MCF 10A (cell line): ENCODE data around the gene DUSP8. TPM values are rescaled to one million over a fixed set of nuclear protein-coding genes. Genes with fewer than 3 reads are reported as not detected.

ENCODE experiments used
- BruUV-seq: library from RNA; stranded (reverse); fragments of 400-500 nt; replicated peaks from 2 replicates; lab custom pipeline; 2021; lab: Mats Ljungman, UMichigan
- CTCF ChIA-PET: fragments of 300-600 bp; sonication (Branson Sonifier 250); formaldehyde crosslinking; extraction: SDS; loops from one replicate; lab custom pipeline; 2021; ENCODE audit warnings: antibody characterized with exemption, inconsistent platforms; lab: Yijun Ruan, JAX
- POLR2A ChIA-PET: fragments of 300-600, 350-650 bp; sonication (Branson Sonifier 250); formaldehyde crosslinking; extraction: SDS; loops from one replicate; lab custom pipeline; 2020; ENCODE audit warnings: antibody characterized with exemption, inconsistent platforms; lab: Yijun Ruan, JAX
- DNase-seq: peaks from one replicate; pipeline ENCODE4 v3.0.0-alpha.2; 2018; ENCODE audit not compliant: unreplicated experiment
- H3K27ac Mint-ChIP-seq: one replicate; pipeline ENCODE4 v1.8.0; 2022; ENCODE audit warnings: mild to moderate bottlenecking, low read depth, mixed read lengths; ENCODE audit not compliant: unreplicated experiment
- H3K27me3 Mint-ChIP-seq: one replicate; pipeline ENCODE4 v1.8.0; 2022; ENCODE audit warnings: mixed read lengths; ENCODE audit not compliant: insufficient read depth, unreplicated experiment
- H3K36me3 Mint-ChIP-seq: one replicate; pipeline ENCODE4 v1.8.0; 2022; ENCODE audit warnings: mild to moderate bottlenecking, moderate library complexity, mixed read lengths; ENCODE audit not compliant: insufficient read depth, unreplicated experiment
- H3K4me1 Mint-ChIP-seq: one replicate; pipeline ENCODE4 v1.8.0; 2022; ENCODE audit warnings: mixed read lengths; ENCODE audit not compliant: insufficient read depth, unreplicated experiment
- H3K4me3 Mint-ChIP-seq: one replicate; pipeline ENCODE4 v1.8.0; 2022; ENCODE audit warnings: mild to moderate bottlenecking, moderate library complexity, mixed read lengths; ENCODE audit not compliant: unreplicated experiment
- H3K9me3 Mint-ChIP-seq: one replicate; pipeline ENCODE4 v1.8.0; 2022; ENCODE audit warnings: mixed read lengths; ENCODE audit not compliant: unreplicated experiment
- intact Hi-C: fragments of 100-400 bp; cut with micrococcal nuclease; formaldehyde crosslinking; loops from 2 replicates; pipeline ENCODE4 v1.14.1; 2022
- total RNA-seq: library from RNA; stranded (reverse); gene quantifications from 2 replicates; pipeline ENCODE4 v1.2.3, GENCODE V29; 2022
- TF ChIP-seq, protein P1 (sequence below): fragments of 200-600 bp; IDR thresholded peaks from one replicate; pipeline ENCODE4 v1.8.0; 2022; ENCODE audit warnings: antibody characterized with exemption, mild to moderate bottlenecking; ENCODE audit not compliant: unreplicated experiment

The DUSP8 gene
- total RNA-seq, 1 experiment from 2014 or later, result 17.6 TPM

DNA sequence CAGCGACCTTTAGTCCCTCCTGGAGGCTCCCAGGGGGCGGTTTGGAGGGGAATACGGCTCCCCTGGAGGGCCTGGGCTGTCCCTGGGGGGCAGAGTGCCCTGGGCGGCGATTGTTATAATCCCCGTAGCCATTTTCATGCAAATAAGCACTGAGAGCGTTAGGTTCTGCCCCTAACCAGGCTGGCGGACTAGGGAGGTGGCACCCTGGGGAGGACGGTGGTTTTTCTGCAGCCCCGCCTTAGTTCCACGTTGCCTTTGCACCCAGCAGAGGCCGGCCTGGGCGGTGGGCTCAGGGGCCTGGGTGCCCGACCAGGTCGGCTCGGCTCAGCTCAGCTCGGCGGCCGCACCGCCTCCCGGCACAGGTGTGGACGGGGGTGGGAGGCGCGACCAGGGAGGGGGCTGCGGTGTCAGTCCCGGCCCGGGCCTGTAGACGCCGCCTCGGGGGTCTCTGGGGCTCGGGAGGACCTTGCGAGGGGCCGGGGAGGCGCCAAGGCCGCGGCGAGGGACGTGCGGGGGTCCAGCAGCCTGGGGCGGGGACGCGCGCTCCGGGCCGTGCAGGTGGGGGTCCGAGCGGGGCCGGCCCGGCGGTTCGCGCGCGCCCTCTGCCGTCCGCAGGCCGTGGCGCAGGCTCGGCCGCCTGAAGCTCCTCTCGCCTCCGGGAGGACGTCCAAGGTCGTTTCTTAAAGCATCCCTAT, 2.3 kb upstream of the DUSP8 start:
- H3K36me3 Mint-ChIP-seq, result peaks cover 8% of the 10 kb centered on the region
- POLR2A ChIA-PET, result interaction anchor here (0.5 to 2.6 kb wide), 8 partner anchors 14 to 264 kb away, joined by 3 to 16 read pairs (median 4); no protein-coding TSS in a partner anchor
- peaks cover 9% of the 10 kb centered on the region for H3K4me1 Mint-ChIP-seq
- CTCF ChIA-PET, result interaction anchor here (0.6 to 2.9 kb wide), 30 partner anchors 10 to 1230 kb away, joined by 3 to 94 read pairs (median 4); partner anchors contain the start of genes KRTAP5-1, KRTAP5-2 and TOLLIP
- peak; percentile 27 for DNase-seq
- TF ChIP-seq, protein P1, sequence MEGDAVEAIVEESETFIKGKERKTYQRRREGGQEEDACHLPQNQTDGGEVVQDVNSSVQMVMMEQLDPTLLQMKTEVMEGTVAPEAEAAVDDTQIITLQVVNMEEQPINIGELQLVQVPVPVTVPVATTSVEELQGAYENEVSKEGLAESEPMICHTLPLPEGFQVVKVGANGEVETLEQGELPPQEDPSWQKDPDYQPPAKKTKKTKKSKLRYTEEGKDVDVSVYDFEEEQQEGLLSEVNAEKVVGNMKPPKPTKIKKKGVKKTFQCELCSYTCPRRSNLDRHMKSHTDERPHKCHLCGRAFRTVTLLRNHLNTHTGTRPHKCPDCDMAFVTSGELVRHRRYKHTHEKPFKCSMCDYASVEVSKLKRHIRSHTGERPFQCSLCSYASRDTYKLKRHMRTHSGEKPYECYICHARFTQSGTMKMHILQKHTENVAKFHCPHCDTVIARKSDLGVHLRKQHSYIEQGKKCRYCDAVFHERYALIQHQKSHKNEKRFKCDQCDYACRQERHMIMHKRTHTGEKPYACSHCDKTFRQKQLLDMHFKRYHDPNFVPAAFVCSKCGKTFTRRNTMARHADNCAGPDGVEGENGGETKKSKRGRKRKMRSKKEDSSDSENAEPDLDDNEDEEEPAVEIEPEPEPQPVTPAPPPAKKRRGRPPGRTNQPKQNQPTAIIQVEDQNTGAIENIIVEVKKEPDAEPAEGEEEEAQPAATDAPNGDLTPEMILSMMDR, result peak; percentile 90
- no peak overlapping the region for H3K27ac Mint-ChIP-seq
- H3K27me3 Mint-ChIP-seq, result no peaks in the 10 kb centered on the region
- BruUV-seq, result no TSS peak
- peaks cover 15% of the 10 kb centered on the region for H3K9me3 Mint-ChIP-seq
- H3K4me3 Mint-ChIP-seq, result peak overlapping the region; percentile 42
- intact Hi-C loops, result loop anchor here (1.0 kb wide), 2 partner anchors 15 to 28 kb away; no protein-coding TSS in a partner anchor

DNA sequence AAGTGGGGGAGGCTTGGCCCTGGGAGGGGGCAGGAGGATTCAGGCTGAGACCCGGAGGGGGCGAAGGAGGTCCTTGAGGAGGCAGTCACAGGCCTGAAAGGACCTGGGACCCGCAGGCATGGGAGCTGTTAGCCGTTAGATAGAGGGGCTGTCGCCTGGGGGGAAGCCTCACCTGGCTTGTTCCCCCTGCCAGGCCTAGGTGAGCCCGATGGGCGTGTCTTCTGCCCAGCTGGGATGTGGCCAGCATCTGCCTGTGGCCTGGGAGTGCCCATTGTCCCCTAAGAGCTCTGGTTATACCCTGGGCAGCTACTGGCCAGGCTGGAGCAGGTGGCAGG, 1.8 kb upstream of the DUSP8 start:
- Mint-ChIP-seq H3K36me3 (peaks cover 11% of the 10 kb centered on the region), H3K9me3 (peaks cover 10% of the 10 kb centered on the region), H3K27me3 (no peaks in the 10 kb centered on the region), H3K27ac (no peak overlapping the region), H3K4me3 (peak overlapping the region; percentile 42), H3K4me1 (peaks cover 13% of the 10 kb centered on the region)
- POLR2A ChIA-PET, result interaction anchor here (0.5 to 2.6 kb wide), 5 partner anchors 15 to 56 kb away, joined by 3 to 16 read pairs (median 3); no protein-coding TSS in a partner anchor
- CTCF ChIA-PET, result interaction anchor here (0.5 to 2.9 kb wide), 15 partner anchors 8 to 1125 kb away, joined by 3 to 94 read pairs (median 8); no protein-coding TSS in a partner anchor
- intact Hi-C loops, result loop anchor here (1.0 kb wide), 2 partner anchors 15 to 28 kb away; no protein-coding TSS in a partner anchor
- BruUV-seq, result no TSS peak
- DNase-seq, result no peak
- TF ChIP-seq, protein P1, result no peak

DNA sequence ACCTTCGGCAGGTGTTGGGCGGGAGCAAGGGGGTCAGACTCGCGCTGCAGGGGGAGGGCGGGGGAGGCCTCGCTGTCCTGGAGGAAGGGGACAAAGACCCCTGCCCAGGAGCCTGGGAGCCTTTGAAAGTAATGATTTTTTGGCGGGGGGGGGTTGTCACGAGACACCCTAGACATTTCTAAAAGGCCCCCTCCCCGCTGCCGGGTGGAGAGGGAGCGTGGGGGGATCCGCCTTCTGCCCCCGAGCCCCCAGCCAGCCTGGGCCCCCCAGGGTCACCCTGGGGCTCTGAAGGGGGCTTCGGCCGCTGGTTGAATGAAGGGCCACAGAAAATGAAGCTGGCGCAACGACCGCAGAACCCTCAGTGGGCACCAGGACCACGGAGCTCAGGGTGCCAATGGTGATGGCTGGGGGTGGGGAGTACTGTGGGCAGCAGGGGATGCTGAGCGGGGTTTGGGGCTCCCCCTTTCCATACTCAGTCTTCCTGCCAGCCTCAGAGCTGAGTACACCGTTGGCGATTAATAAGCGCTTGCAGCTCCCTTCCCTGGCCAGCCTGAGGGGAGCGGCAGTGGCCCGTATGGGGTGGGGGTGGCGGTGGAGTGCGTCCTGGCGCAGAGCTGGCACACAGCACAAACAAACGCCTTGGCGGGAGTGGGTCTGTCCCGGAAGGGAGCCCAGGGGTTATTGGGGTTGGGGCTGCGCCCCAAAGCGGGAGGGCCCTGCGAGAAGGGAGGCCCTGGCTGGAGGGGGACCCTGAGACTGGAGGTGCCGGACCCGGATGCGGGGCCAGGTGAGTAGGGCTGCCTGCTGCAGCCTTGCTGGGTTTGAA, 1.2 kb upstream of the DUSP8 start:
- no peak overlapping the region for H3K27ac Mint-ChIP-seq
- ChIA-PET CTCF (interaction anchor here (0.5 to 2.9 kb wide), 11 partner anchors 9 to 1125 kb away, joined by 3 to 94 read pairs (median 8); no protein-coding TSS in a partner anchor), POLR2A (interaction anchor here (0.9 to 2.6 kb wide), 3 partner anchors 14 to 26 kb away, joined by 3 to 16 read pairs (median 4); no protein-coding TSS in a partner anchor)
- peak overlapping the region; percentile 42 for H3K4me3 Mint-ChIP-seq
- H3K4me1 Mint-ChIP-seq, result peaks cover 13% of the 10 kb centered on the region
- intact Hi-C loops, result no loop called here
- BruUV-seq, result no TSS peak
- no peaks in the 10 kb centered on the region for H3K27me3 Mint-ChIP-seq
- no peak for DNase-seq
- TF ChIP-seq, protein P1, result no peak
- peaks cover 4% of the 10 kb centered on the region for H3K9me3 Mint-ChIP-seq
- H3K36me3 Mint-ChIP-seq, result peaks cover 8% of the 10 kb centered on the region
